Nephron progenitor cell (in vitro differentiated cells): ENCODE measurements around the gene SLC6A5.

Experiments used
- DNase-seq: peaks from one replicate; pipeline ENCODE4 v3.0.0; 2021
- H3K27ac Mint-ChIP-seq: 2 replicates; pipeline ENCODE4 v1.8.0; 2021; ENCODE audit warnings: mild to moderate bottlenecking, moderate library complexity, mixed read lengths
- H3K27me3 Mint-ChIP-seq: 2 replicates; pipeline ENCODE4 v1.8.0; 2021; ENCODE audit warnings: mild to moderate bottlenecking, low read depth, mixed read lengths; ENCODE audit not compliant: poor library complexity
- H3K36me3 Mint-ChIP-seq: 2 replicates; pipeline ENCODE4 v1.8.0; 2021; ENCODE audit warnings: low read depth, mixed read lengths
- H3K4me1 Mint-ChIP-seq: 2 replicates; pipeline ENCODE4 v1.8.0; 2021; ENCODE audit warnings: mixed read lengths
- H3K4me3 Mint-ChIP-seq: 2 replicates; pipeline ENCODE4 v1.8.0; 2021; ENCODE audit warnings: mild to moderate bottlenecking, moderate library complexity, mixed read lengths
- H3K9me3 Mint-ChIP-seq: 2 replicates; pipeline ENCODE4 v1.8.0; 2021; ENCODE audit warnings: mild to moderate bottlenecking, moderate library complexity, mixed read lengths
- TF ChIP-seq, protein P1 (sequence below): fragments of 200-600 bp; sonication (generic); IDR thresholded peaks from 2 replicates; pipeline ENCODE4 v1.5.0; 2021; ENCODE audit warnings: antibody characterized with exemption

SLC6A5 gene

DNA sequence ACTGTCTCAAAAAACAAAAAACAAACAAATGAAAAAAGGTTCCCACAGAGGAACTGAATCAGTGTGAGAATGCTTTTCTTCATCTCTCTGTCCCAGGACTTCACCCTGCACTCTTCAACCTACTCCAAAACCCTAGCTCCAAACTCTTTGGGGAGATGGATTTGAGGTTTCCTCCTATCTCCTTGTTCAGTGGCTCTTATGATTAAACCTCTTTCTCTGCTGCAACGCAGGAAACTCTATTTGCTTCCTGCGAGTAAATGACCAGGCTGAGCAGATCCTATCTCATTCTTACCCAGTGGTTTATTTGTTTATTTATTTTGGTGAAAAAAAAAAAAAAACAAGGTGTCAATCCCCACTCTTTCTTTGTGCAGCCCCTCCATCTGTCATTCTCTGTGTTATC is 12.0 kb downstream of the SLC6A5 start:
- Mint-ChIP-seq H3K27me3 (peaks cover 67% of the 10 kb centered on the region), H3K4me3 (no peak overlapping the region), H3K9me3 (no peaks in the 10 kb centered on the region), H3K36me3 (no peaks in the 10 kb centered on the region), H3K27ac (no peak overlapping the region), H3K4me1 (peaks cover 20% of the 10 kb centered on the region)
- TF ChIP-seq, protein P1, sequence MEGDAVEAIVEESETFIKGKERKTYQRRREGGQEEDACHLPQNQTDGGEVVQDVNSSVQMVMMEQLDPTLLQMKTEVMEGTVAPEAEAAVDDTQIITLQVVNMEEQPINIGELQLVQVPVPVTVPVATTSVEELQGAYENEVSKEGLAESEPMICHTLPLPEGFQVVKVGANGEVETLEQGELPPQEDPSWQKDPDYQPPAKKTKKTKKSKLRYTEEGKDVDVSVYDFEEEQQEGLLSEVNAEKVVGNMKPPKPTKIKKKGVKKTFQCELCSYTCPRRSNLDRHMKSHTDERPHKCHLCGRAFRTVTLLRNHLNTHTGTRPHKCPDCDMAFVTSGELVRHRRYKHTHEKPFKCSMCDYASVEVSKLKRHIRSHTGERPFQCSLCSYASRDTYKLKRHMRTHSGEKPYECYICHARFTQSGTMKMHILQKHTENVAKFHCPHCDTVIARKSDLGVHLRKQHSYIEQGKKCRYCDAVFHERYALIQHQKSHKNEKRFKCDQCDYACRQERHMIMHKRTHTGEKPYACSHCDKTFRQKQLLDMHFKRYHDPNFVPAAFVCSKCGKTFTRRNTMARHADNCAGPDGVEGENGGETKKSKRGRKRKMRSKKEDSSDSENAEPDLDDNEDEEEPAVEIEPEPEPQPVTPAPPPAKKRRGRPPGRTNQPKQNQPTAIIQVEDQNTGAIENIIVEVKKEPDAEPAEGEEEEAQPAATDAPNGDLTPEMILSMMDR: no peak
- DNase-seq: no peak

DNA sequence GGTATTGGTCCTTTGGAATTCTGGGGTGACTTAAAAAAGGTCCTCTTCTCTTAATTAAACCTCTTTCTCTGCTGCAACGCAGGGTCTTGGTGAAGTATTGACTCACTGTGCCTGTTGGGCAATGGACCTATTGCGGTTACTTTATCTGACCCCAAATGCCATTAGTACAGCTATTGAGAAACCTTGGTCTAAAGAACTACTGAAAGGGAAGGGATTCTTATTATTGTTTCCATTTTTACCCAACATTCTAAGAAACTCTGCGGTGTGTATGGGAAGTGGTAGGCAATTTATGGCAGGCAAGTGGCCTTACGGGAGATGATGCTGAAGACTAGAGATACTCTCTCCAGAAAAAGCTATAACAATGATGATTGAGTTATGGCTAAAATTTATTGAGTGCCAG is 12.5 kb downstream of the SLC6A5 start:
- Mint-ChIP-seq H3K9me3 (no peaks in the 10 kb centered on the region), H3K4me1 (peaks cover 24% of the 10 kb centered on the region), H3K4me3 (no peak overlapping the region), H3K27ac (no peak overlapping the region), H3K36me3 (no peaks in the 10 kb centered on the region), H3K27me3 (peaks cover 63% of the 10 kb centered on the region)
- TF ChIP-seq, protein P1: no peak
- DNase-seq: no peak

DNA sequence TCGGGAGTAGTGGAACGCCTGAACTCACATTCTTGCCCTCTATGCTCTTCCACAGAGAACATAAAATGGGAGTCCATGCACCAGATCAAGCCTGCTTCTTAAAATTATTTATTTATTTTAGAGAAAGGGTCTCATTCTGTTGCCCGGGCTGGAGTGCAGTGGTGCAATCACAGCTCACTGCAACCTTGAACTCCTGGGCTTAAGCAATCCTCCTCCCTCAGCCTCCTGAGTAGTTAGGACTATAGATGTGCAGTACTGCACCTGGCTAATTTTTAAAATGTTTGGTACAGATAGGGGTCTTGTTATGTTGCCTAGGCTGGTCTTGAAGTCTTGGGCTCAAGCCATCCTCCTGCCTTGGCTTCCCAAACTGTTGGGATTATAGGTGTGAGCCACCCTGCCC is 13.0 kb downstream of the SLC6A5 start:
- Mint-ChIP-seq H3K27ac (no peak overlapping the region), H3K27me3 (peaks cover 60% of the 10 kb centered on the region), H3K4me1 (peaks cover 30% of the 10 kb centered on the region), H3K36me3 (no peaks in the 10 kb centered on the region), H3K9me3 (no peaks in the 10 kb centered on the region), H3K4me3 (no peak overlapping the region)
- TF ChIP-seq, protein P1: no peak
- no peak for DNase-seq

DNA sequence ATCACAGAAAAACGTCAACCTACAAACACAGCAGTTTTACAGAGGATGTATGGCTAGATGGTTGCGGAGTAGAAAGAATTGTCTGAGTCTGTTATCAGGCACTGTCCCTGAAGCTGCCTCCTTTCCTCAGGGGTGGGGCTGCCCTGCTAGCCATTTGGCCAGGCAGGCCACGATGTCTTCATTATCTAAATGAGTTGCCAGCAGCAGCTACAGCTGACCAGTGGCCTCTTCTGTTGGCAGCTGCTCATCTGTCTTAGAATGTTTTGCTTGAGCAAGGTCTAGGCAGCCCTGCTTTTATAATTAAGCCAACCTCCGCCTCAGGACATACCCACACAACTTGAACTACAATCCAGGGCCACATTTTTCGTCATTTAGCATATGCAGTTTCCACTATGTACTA is 17.5 kb downstream of the SLC6A5 start:
- Mint-ChIP-seq H3K27ac (no peak overlapping the region), H3K27me3 (peaks cover 39% of the 10 kb centered on the region), H3K4me3 (no peak overlapping the region), H3K9me3 (no peaks in the 10 kb centered on the region), H3K36me3 (no peaks in the 10 kb centered on the region), H3K4me1 (peaks cover 30% of the 10 kb centered on the region)
- no peak for DNase-seq
- TF ChIP-seq, protein P1: no peak

DNA sequence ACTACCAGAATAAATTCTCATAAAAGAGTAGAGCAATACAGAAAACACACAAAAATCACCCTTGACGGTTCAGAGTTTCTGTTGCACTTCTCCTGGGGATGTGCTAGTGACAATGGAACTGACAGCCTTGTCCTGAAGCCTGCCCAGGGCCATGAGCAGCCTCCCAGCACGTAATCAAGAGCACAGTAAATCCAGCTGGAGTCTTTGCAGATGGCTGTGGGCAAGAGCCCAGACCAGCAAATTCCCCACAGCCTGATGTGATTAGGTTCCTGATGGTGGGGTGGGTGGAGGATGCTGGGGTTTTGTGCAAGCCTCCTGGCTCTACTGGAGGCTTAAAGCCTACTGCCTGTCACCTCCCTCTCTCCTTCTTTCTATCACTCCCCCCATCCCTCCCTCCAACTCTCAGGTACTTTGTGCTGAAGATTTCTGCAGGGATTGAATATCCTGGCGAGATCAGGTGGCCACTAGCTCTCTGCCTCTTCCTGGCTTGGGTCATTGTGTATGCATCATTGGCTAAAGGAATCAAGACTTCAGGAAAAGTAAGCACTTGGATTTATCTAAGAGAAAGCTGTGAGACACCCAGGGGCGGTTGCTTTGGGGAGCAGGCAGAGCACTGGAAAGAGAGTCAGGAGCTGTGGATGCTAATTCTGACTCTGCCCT is 18.1 kb downstream of the SLC6A5 start:
- H3K27ac Mint-ChIP-seq: no peak overlapping the region

DNA sequence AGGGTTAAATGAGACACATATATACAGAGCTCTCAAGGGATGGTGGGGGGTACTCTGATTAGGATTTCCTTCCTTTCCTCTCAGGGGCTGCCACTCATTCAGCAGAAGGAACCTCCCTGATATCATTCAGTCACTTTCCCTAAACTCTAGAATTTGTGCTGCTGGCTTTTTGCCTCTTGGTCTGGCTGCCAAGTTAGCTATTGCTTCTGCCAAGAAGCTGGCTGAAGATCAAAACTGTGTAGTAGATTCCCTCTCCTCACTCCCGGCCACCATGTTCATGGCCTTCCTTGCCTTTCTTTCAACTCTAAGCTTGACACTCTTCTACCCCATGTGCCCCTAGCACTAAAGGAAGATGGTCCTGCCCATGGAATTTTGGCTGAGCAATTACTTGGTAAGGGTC is 18.7 kb downstream of the SLC6A5 start:
- H3K36me3 Mint-ChIP-seq: no peaks in the 10 kb centered on the region
- TF ChIP-seq, protein P1: no peak
- H3K27ac Mint-ChIP-seq: no peak overlapping the region
- H3K4me3 Mint-ChIP-seq: no peak overlapping the region
- no peak for DNase-seq
- H3K9me3 Mint-ChIP-seq: no peaks in the 10 kb centered on the region
- peaks cover 38% of the 10 kb centered on the region for H3K27me3 Mint-ChIP-seq
- peaks cover 31% of the 10 kb centered on the region for H3K4me1 Mint-ChIP-seq

More for the DNA sequence above, 18.1 kb downstream of the SLC6A5 start:
- TF ChIP-seq, protein P1: no peak
- Mint-ChIP-seq H3K27me3 (peaks cover 37% of the 10 kb centered on the region), H3K36me3 (no peaks in the 10 kb centered on the region), H3K4me1 (peaks cover 30% of the 10 kb centered on the region), H3K4me3 (peak overlapping the region; percentile 40), H3K9me3 (no peaks in the 10 kb centered on the region)
- DNase-seq: peak; percentile 15
